ENCODE results near the gene MELTF.

The MELTF gene

DNA sequence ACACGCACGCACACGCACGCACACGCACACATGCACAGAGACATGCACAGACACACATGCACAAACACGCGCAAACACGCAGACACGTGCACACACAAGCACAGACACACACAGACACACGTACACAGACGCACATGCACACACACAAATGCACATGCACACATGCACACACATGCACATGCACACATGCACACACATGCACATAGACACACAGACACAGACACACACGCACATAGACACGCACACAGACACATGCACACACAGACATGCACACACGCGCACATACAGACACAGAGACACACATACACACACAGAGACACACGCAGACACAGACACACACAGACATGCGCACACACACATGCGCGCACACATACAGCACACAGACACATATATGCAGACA is 34.6 kb downstream of the MELTF start:
- in situ Hi-C loops (cut with MboI; ENCODE audit: low sequenced_read_pairs): loop anchor here (25.0 kb wide), 1 partner anchor 517 kb away; no protein-coding TSS in a partner anchor

DNA sequence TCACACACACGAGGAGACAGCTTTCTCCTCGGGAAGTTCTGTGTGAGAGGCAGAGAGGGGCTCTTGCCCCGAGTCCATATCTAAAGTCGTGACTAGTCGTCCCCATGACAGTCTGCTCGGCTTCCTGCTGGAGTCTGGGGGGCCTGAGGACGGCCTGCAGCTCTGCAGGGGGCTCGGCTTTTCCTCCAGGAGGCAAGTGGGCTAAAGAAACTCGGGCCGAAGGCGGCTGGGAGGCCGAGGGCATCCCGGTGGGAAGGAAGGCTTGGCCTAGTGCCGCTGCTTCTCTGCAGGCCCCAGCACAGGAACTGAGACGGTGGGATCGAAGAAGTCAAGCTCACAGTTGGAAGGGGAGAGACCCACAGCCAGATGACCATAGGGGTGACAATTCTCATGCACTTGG is 35.6 kb downstream of the MELTF start:
- in situ Hi-C loops (cut with MboI; ENCODE audit: low sequenced_read_pairs): loop anchor here (25.0 kb wide), 1 partner anchor 518 kb away; no protein-coding TSS in a partner anchor

DNA sequence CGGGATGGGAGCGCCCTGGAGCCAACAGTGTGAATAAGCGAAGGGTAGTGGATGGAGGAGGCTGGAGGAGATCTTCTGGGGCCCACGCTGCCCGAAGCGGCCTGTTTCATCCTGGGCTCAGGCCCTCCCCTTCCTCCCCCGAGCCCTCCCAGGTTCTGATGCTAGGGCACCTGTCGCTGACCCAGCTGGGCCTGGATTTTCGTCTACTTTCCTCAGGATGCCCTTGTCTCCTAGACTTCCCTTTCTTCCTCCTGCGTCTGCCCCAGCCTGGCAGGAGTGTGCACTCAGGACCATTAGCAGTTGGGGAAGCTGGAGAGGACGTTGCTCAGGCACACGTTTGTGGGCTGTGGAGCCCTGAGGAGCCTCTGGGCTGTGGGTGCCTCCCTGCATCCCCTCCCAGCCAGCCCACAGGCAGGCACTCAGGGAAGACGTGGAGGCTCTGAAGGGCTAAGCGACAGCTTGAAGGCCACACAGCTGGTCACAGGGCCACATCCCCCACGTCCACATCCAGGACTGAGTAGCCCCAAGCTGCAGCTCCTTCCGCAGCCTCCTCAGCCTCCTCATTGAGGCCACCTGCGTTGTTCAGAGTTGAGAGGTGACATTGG is 37.1 kb downstream of the MELTF start:
- in situ Hi-C loops (cut with MboI; ENCODE audit: low sequenced_read_pairs): loop anchor here (25.0 kb wide), 1 partner anchor 520 kb away; no protein-coding TSS in a partner anchor

DNA sequence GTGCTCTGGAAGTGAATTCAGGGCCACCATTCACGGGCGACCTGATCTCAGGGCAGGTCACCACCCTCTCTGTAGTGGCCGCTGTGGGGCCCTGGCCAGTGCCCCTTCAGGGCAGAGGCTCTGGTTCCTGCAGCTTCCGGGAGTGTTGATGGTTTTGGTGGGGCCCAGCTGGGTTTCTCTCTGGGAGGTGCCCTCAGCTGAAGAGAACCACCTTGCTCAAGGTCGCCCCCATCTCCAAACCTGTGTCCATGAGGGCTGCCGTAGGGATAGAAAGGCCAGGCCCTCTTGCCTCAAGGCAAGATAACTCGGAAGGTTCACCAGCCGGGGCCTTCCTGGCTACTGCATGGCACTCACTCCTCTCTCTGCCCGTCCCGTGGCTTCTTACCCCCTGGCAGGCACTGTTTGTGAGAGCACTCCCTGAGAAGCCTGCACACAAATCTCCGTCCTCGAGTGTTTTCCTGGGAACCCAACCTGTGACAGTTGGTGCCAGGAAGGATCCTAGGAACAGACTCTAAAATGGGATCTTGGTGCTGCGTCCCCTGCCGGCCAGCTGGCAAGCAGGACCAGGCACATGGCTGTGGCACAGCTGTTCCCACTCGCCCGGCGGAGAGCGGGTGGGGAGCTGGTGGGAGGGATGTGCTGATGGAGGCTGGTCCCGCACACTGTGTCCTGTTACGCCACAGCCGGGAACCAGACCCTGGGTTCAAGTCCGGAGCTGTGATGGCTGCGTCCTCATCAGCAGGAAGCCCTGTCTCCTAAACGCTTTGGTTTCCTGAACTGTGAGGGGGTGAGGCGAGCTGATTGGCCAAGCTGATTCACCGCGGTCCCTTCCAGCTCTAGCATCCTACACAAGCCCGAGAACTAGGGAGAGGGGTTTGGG is 37.8 kb downstream of the MELTF start:
- in situ Hi-C loops (cut with MboI; ENCODE audit: low sequenced_read_pairs): loop anchor here (25.0 kb wide), 1 partner anchor 520 kb away; no protein-coding TSS in a partner anchor

DNA sequence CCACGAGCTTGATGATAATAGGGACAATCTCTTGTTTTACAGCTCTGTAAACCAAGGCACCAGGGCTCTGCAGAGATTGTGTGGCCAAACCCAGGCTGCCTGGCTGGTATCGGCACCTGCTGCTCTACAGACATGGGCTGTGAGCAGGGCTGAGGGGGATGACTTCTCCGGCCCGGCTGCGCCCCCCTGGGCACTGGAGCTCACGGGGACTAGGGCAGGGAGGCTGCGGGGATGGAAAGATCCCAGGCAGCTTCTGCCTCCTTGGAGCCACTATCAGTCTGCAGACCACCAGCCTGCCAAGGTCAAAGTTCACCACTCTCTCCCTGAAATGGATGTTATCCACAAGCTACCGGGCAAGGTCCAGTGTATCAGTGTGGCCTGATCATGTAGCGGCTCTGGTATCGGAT is 39.0 kb downstream of the MELTF start:
- in situ Hi-C loops (cut with MboI; ENCODE audit: low sequenced_read_pairs): loop anchor here (25.0 kb wide), 1 partner anchor 522 kb away; no protein-coding TSS in a partner anchor

DNA sequence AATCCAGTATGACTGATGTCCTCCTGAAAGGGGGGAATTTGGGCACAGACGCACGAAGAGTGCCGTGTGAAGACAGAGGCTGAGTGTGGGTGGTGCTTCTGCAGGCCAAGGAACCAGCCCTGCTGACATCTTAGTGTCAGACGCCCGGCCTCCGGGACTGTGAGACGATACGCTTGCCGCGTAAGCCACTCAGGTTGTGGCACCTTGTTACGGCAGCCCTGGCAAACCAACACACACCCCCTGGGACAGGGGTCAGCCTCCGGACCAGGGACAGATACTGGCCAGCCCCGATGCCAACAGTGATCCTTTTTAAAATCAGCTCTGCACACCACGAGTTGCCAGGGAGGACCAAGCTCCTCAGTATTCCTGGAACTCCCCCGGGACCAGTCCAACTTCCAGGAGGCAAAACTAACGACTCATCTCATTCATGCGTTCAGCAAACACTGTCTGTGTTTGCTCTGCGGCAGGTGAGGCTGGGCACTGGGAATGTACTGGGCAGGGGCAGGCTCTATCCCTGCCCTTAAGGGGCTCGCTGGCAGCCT is 39.8 kb downstream of the MELTF start:
- in situ Hi-C loops (cut with MboI; ENCODE audit: low sequenced_read_pairs): loop anchor here (25.0 kb wide), 1 partner anchor 523 kb away; no protein-coding TSS in a partner anchor

DNA sequence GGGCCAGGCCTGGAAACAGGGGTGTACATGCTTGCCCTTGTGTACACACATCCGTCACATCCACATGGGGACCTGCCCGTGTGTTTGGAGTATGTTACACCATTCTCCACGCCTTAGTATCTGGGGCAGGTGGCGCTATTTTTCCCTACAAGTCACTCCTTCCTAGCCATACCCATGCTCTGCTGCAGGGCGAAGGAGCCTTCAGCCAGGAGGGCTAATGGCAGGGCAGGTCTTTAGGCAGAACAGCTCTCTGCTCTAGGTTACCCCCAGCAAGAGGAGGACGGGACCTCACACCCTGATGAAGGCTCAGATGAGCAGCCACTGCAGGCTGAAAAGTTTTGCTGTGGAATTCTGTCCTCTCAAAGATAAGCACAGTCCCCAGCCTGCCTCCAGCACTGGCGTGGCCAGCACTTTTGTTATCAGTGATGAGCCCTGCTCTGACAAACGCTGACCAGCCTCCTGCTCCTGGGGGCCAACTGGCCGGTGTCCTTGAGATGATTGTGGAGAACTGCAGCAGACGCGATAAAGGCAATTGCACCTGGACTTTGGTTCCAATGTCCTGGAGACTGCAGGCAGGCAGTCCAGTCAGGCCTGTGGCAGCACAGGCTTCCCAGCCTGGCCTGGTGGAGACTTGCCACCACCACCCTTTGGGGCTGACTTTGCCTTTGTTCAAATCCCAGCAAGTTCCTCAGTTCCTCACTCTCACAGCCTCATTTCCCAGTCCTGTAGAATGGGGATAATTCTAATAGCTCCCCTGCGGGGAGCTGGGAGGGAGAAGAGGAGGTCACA is 41.2 kb downstream of the MELTF start:
- in situ Hi-C loops (cut with MboI; ENCODE audit: low sequenced_read_pairs): loop anchor here (25.0 kb wide), 1 partner anchor 524 kb away; no protein-coding TSS in a partner anchor

DNA sequence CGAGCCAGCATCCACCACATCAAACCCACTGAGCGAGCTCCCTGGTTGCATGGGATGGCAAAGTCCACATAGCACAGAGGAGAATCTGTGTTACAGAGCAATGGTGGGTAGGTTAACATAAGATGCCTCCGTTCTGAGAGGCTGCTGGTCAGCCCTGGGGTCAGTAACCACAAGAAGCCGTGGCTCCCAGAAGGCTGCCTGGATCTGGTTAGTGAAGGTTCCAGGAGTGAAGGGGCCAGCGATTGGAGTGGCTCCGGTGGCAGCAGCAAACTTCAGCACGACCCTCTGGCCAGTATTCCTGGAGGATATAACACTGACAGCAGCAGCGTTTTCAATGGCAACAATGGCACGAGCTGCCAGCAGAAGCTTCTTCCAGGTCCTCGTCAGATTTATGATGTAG is 42.6 kb downstream of the MELTF start:
- in situ Hi-C loops (cut with MboI; ENCODE audit: low sequenced_read_pairs): loop anchor here (25.0 kb wide), 1 partner anchor 525 kb away; no protein-coding TSS in a partner anchor

DNA sequence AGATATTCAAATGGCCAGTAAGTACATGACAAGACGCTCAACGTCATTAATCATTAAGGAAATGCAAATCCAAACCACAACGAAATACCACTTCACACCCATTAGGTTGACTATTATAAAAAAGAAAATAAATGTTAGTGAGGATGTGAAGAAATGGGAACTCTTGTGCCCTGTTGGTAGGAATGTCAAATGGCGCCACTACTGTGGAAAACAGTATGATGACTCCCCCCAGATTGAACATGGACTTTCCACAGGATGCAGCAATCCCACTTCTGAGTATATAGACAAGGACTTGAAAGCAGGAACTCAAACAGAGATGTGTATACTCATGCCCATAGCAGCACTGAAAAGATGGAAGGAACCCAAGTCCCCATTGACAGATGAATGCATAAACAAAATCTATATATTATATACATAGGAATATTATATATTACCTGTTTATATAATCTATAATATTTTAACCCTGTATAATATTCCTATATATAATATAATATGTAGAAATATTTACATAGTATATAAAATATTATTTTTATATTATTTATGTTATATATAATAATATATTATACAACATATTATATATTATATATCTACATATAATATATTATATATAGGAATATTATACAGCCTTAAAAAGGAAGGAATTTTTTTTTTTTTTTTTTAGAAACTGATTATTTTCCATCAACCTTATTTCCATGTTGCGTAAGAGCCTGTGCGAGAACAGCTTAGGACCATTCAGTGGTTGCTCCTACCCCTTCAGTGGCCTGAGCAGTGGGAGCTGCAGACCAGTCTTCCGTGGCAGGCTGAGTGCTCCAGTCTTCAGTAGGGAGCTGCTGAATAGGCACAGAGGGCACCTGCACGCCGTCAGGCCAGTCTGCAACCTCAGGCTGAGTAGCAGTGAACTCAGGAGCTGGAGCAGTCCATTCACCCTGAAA is 43.4 kb downstream of the MELTF start:
- in situ Hi-C loops (cut with MboI; ENCODE audit: low sequenced_read_pairs): loop anchor here (25.0 kb wide), 1 partner anchor 526 kb away; no protein-coding TSS in a partner anchor

DNA sequence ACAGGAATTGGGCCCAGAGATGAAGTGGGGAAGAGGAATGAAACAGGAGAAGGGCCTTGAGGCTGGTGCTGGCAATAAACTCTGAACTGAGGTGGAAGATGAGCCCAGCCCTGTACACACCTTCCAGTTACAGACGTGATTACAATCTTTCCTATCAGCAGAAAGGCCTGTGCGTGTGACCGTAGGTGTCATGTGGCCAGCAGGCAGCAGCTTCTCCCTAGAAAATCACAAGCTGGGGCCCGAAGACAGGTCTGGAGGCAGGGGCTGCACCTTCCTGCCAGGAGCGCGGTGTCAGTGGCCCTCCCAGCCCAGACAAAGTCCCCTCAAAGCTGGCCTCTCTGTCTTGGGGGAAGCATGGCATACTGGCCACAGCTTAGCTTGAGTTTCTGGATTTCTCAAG is 44.3 kb downstream of the MELTF start:
- in situ Hi-C loops (cut with MboI; ENCODE audit: low sequenced_read_pairs): loop anchor here (25.0 kb wide), 1 partner anchor 527 kb away; no protein-coding TSS in a partner anchor

DNA sequence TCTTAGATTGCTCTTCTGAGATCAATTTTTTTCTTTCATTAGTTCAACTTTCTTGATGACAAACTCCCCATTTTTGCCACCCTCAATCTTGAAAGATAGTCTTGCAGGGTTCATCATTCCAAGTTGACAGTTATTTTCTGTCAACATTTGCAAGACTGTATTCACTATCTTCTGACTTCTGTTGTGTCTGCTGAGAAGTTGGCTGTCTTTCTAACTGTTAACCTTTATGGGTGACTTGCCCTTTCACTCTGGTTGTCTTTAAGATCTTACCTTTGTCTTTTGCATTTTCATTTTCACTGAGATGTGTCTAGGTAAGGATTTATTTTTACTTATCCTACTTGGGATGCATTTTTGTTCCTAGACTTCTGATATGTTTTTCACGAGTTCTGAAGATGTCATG is 46.4 kb downstream of the MELTF start:
- in situ Hi-C loops (cut with MboI; ENCODE audit: low sequenced_read_pairs): loop anchor here (25.0 kb wide), 1 partner anchor 529 kb away; no protein-coding TSS in a partner anchor

DNA sequence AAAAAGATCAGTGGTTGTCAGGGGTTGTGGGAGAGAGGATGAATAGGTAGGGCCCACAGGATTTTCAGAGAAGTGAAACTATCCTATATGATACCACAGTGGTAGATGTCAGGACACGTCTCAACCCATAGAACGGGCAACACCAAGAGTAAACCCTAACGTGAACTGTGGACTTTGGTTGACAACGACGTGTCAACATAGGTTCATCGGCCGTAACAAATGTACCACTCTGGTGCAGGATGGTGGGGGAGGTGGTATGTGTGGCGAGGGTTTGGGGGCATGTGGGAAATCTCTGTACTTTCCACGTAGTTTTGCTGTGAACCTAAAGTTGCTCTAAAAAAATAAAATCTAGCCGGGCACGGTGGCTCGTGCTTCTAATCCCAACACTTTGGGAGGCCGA is 48.0 kb downstream of the MELTF start:
- in situ Hi-C loops (cut with MboI; ENCODE audit: low sequenced_read_pairs): loop anchor here (25.0 kb wide), 1 partner anchor 531 kb away; no protein-coding TSS in a partner anchor

DNA sequence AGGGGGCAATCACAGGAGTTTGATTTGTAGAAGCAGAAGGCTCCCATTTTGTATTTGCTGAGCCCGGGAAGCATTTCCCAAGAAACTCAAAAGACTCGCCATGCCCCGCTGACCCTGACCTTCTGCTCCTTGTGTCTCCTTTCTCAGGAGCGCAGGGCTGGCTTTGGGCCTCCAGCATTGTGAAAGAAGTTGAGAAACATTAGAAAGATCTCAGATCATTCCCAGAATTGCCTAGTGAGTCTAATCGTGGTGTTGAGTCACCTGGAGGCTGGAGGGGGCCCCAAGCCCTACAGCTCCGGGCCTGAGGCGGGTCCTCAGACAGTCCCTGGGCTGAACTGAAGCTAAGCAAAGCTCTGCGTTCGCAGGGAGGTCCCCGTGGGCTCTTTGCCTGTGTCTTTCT is 50.1 kb downstream of the MELTF start:
- in situ Hi-C loops (cut with MboI; ENCODE audit: low sequenced_read_pairs): loop anchor here (25.0 kb wide), 1 partner anchor 533 kb away; no protein-coding TSS in a partner anchor

DNA sequence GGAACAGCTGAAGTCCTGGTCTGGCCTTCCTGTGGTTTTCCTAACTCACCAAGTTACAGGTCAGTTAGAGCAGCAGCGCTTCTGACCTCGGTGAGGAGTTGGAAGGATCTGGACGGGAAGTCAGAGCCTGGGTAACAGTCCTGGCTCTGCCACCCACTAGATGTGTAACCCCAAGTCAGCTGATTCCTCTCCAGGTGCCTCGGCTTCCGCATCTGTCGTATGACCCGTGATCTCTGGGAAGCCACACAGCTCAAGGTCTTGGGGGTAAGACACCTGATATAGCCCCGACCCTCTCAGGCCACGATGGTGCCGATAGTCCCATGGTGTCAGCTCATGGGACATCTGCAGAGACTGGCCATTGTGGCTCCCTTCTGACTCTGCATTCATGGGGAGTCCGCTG is 52.7 kb downstream of the MELTF start:
- in situ Hi-C loops (cut with MboI; ENCODE audit: low sequenced_read_pairs): loop anchor here (25.0 kb wide), 1 partner anchor 535 kb away; no protein-coding TSS in a partner anchor

DNA sequence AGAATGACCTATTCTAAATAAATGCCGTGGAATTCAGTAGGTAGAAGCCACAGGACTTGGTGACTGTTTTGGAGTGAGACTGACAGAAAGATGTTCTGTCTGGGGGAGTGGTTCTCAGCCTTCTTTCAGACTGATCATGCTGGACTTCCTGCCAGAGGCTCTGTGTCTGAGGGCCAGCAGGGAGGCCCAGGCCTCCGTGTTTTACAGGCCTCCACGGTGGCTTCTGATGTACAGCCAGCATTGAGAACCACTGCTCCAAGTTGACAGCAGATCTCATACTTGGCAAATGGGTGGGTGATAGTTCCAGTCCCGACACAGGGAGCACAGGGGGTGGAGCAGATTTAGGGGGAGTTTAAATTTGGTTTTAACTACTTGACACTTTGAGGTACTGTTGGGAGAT is 54.3 kb downstream of the MELTF start:
- in situ Hi-C loops (cut with MboI; ENCODE audit: low sequenced_read_pairs): loop anchor here (25.0 kb wide), 1 partner anchor 537 kb away; no protein-coding TSS in a partner anchor

DNA sequence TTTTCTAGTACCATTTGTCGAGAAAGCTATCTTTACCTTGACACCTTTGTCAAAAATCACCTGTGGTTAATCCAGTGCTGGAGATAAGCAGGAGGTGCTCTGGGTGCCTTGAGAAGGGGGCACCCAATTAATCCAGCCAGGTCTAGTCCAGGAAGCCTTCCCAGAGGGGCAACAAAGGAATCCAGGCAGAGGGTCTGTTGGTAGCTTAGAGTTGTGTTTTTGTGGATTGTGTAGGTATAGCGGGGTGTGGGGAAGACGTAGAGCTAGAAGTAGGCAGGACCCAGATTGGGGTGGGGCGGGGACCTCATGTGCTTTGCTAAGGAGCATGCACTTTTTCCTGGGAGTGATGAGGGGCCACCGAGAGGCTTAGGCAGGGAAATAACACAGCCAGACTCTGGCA is 55.0 kb downstream of the MELTF start:
- in situ Hi-C loops (cut with MboI; ENCODE audit: low sequenced_read_pairs): loop anchor here (25.0 kb wide), 1 partner anchor 538 kb away; no protein-coding TSS in a partner anchor

DNA sequence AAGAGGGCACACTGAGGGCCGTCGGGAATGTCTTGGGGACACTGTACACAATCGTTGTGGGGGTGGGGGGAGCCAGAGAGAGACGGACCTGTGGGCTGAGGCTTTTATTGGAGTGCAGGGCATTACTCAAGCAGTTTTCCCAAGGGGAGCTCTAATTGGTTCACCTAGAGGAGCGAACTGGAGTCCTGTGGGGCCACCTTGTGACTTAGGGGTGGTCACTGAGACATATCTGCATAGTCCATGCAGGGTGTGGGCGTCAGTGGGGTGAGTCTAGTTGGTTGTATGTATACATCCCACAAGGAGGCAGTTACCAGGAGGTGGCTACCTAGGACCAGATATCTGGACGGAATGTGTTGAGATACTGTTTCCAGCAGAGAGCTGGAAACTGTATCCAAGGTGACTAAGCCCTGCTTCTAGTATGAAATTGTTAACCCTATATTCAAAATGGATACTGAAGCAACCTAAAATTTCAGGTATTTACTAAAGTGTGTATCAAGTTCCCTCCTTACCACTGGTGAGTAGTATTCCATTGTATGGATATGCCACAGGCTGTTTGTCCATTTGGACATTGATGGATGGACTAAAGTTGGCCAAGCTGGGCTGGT is 58.4 kb downstream of the MELTF start:
- in situ Hi-C loops (cut with MboI; ENCODE audit: low sequenced_read_pairs): no loop called here

DNA sequence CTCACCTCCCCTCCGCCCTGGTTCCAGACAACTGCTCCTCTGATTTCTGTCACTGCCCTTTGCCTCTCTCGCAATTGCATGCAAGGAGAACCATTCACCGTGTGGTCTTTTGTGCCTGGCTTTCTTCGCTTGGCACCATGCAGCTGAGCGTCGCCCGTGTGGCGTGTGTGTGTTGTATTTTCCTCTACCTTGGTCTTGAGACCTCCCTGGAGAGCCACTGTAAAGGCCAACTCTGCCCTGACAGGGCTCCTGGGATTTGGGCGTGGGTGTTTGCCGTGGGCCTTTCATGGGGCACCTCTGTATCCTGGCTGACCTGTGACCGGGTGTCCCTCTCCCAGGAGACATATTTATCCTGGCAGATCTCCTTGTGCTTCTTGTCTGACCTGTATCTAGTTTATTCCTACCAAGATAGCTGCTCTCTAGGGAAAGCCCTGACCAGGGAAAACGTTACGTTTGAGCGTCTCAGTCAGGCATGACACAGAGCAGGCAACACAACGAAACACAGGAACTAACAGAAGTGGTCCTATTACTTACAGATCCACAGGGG is 59.0 kb downstream of the MELTF start:
- in situ Hi-C loops (cut with MboI; ENCODE audit: low sequenced_read_pairs): no loop called here
